ENCODE results near the gene DACH2. TPM values are rescaled to one million over a fixed set of nuclear protein-coding genes. Genes with fewer than 3 reads are reported as not detected.

The DACH2 gene
- polyA plus RNA-seq, 1 donor (not counting 4 experiments of a cell fraction or from before 2014, with no cell fraction given) = not detected

DNA sequence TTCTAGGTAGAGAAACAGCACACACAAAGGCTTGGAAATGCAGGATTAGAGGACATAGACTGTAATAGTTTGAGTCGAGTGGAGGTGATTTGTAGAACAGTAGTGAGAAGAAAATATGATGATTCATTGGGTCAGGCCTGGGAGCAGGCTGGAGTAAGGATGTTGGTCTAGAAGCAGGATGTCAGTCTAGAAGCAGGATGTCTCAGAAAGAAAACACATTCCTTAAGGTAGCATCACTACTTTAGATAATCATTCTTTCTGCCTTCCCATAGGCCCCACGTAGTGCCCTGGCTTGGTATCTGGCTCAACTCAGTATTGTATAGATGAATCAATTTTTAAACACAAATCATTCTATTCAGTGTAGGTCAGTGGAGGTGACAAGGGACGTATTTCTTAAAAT is 11.2 kb upstream of the DACH2 start:
- H3K9ac ChIP-seq (ENCODE audit: control insufficient read depth, extremely low read depth, insufficient read depth, low read length) = no peak overlapping the region
- DNase-seq (ENCODE audit: low read depth, low spot score) = no peak
- H3K79me2 ChIP-seq (ENCODE audit: control insufficient read depth, insufficient read depth, low read length) = no peaks in the 10 kb centered on the region
- TF ChIP-seq EZH2 (IDR thresholded peaks at IDR 0.05; ENCODE audit: low read length) = no peak
- no peak for FAIRE-seq
- no peak overlapping the region for H3K4me3 ChIP-seq (ENCODE audit: control insufficient read depth in 2 of 3, extremely low read depth in 1 of 3, insufficient read depth in 2 of 3, low read depth in 1 of 3, low read length in 3 of 3)
- H4K20me1 ChIP-seq (ENCODE audit: control insufficient read depth, extremely low read depth, insufficient read depth, low read length) = no peaks in the 10 kb centered on the region
- H2AFZ ChIP-seq (ENCODE audit: control insufficient read depth, low read length) = no peak overlapping the region
- H3K36me3 ChIP-seq (ENCODE audit: control insufficient read depth in 2 of 2, extremely low read depth in 1 of 2, insufficient read depth in 2 of 2, low read length in 2 of 2) = no peaks in the 10 kb centered on the region
- no peak overlapping the region for H3K4me2 ChIP-seq (ENCODE audit: control insufficient read depth, extremely low read depth, insufficient read depth, low read depth, low read length)
- no peaks in the 10 kb centered on the region for H3K9me1 ChIP-seq (ENCODE audit: control insufficient read depth, extremely low read depth, insufficient read depth, low read length)
- no peak overlapping the region for H3K27ac ChIP-seq (ENCODE audit: control insufficient read depth, insufficient read depth, low read length)
- dilution Hi-C loops (cut with MboI; ENCODE audit: extremely low pct_ligation_motif_present, low sequenced_read_pairs) = no loop called here
- no peaks in the 10 kb centered on the region for H3K4me1 ChIP-seq (ENCODE audit: control insufficient read depth, extremely low read depth, insufficient read depth, low read length)
- H3K27me3 ChIP-seq (ENCODE audit: control insufficient read depth, extremely low read depth, insufficient read depth, low read length) = no peaks in the 10 kb centered on the region
- no peaks in the 10 kb centered on the region for H3K9me3 ChIP-seq (ENCODE audit: control insufficient read depth, low read depth, low read length)

- H3K9me3 ChIP-seq (ENCODE audit: control insufficient read depth, low read depth, low read length) = no peaks in the 10 kb centered on the region
- TF ChIP-seq EZH2 (IDR thresholded peaks at IDR 0.05; ENCODE audit: low read length) = no peak
- no peaks in the 10 kb centered on the region for H3K4me1 ChIP-seq (ENCODE audit: control insufficient read depth, extremely low read depth, insufficient read depth, low read length)
- no peak overlapping the region for H3K27ac ChIP-seq (ENCODE audit: control insufficient read depth, insufficient read depth, low read length)
- no peak overlapping the region for H3K4me2 ChIP-seq (ENCODE audit: control insufficient read depth, extremely low read depth, insufficient read depth, low read depth, low read length)
- no peaks in the 10 kb centered on the region for H3K9me1 ChIP-seq (ENCODE audit: control insufficient read depth, extremely low read depth, insufficient read depth, low read length)
- dilution Hi-C loops (cut with MboI; ENCODE audit: extremely low pct_ligation_motif_present, low sequenced_read_pairs) = no loop called here
- no peaks in the 10 kb centered on the region for H3K27me3 ChIP-seq (ENCODE audit: control insufficient read depth, extremely low read depth, insufficient read depth, low read length)
- DNase-seq (ENCODE audit: low read depth, low spot score) (no peak), FAIRE-seq (no peak)
- H3K4me3 ChIP-seq (ENCODE audit: control insufficient read depth in 2 of 3, extremely low read depth in 1 of 3, insufficient read depth in 2 of 3, low read depth in 1 of 3, low read length in 3 of 3) = no peak overlapping the region
- H4K20me1 ChIP-seq (ENCODE audit: control insufficient read depth, extremely low read depth, insufficient read depth, low read length) = no peaks in the 10 kb centered on the region
- no peak overlapping the region for H3K9ac ChIP-seq (ENCODE audit: control insufficient read depth, extremely low read depth, insufficient read depth, low read length)
- H3K79me2 ChIP-seq (ENCODE audit: control insufficient read depth, insufficient read depth, low read length) = no peaks in the 10 kb centered on the region
- H2AFZ ChIP-seq (ENCODE audit: control insufficient read depth, low read length) = no peak overlapping the region
- H3K36me3 ChIP-seq (ENCODE audit: control insufficient read depth in 2 of 2, extremely low read depth in 1 of 2, insufficient read depth in 2 of 2, low read length in 2 of 2) = no peaks in the 10 kb centered on the region
Observed at GRCh38 chrX:86141786-86142185, 6.5 kb upstream of the DACH2 start.

DNA sequence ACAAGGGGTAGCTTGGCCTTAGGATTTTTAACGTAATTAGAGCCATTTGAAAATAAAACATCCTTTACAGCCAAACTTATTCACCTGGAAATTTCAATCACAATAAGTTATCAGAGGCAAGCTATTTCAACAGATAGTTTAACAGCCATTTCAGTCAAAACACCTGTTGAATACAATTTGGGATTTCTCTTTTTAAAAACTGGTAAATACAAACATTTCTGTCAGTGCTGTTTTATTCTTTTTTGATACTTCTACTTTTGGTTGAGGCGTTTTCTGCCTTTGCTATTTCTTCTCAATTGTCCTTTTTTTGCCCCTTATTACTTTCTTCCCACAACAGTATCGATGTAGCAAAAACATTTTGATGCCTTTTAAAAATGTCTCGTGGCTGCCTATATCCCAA is 2.1 kb upstream of the DACH2 start:
- dilution Hi-C loops (cut with MboI; ENCODE audit: extremely low pct_ligation_motif_present, low sequenced_read_pairs) = no loop called here
- FAIRE-seq (no peak), DNase-seq (ENCODE audit: low read depth, low spot score) (no peak)
- H2AFZ ChIP-seq (ENCODE audit: control insufficient read depth, low read length) = no peak overlapping the region
- TF ChIP-seq, protein P1, sequence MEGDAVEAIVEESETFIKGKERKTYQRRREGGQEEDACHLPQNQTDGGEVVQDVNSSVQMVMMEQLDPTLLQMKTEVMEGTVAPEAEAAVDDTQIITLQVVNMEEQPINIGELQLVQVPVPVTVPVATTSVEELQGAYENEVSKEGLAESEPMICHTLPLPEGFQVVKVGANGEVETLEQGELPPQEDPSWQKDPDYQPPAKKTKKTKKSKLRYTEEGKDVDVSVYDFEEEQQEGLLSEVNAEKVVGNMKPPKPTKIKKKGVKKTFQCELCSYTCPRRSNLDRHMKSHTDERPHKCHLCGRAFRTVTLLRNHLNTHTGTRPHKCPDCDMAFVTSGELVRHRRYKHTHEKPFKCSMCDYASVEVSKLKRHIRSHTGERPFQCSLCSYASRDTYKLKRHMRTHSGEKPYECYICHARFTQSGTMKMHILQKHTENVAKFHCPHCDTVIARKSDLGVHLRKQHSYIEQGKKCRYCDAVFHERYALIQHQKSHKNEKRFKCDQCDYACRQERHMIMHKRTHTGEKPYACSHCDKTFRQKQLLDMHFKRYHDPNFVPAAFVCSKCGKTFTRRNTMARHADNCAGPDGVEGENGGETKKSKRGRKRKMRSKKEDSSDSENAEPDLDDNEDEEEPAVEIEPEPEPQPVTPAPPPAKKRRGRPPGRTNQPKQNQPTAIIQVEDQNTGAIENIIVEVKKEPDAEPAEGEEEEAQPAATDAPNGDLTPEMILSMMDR (optimal IDR thresholded peaks at IDR 0.05 in 1 of 3, IDR thresholded peaks at IDR 0.05 in 1 of 3, conservative IDR thresholded peaks at IDR 0.05 in 1 of 3; ENCODE audit: extremely low read depth in 1 of 3, insufficient read depth in 2 of 3, low read length in 3 of 3) = no peak
- no peak for TF ChIP-seq EZH2 (IDR thresholded peaks at IDR 0.05; ENCODE audit: low read length)
- no peak overlapping the region for H3K9ac ChIP-seq (ENCODE audit: control insufficient read depth, extremely low read depth, insufficient read depth, low read length)
- H3K4me1 ChIP-seq (ENCODE audit: control insufficient read depth, extremely low read depth, insufficient read depth, low read length) = no peaks in the 10 kb centered on the region
- H3K27me3 ChIP-seq (ENCODE audit: control insufficient read depth, extremely low read depth, insufficient read depth, low read length) = peaks cover 14% of the 10 kb centered on the region
- no peaks in the 10 kb centered on the region for H3K79me2 ChIP-seq (ENCODE audit: control insufficient read depth, insufficient read depth, low read length)
- H4K20me1 ChIP-seq (ENCODE audit: control insufficient read depth, extremely low read depth, insufficient read depth, low read length) = no peaks in the 10 kb centered on the region
- H3K36me3 ChIP-seq (ENCODE audit: control insufficient read depth in 2 of 2, extremely low read depth in 1 of 2, insufficient read depth in 2 of 2, low read length in 2 of 2) = no peaks in the 10 kb centered on the region
- H3K4me2 ChIP-seq (ENCODE audit: control insufficient read depth, extremely low read depth, insufficient read depth, low read depth, low read length) = no peak overlapping the region
- H3K4me3 ChIP-seq (ENCODE audit: control insufficient read depth in 2 of 3, extremely low read depth in 1 of 3, insufficient read depth in 2 of 3, low read depth in 1 of 3, low read length in 3 of 3) = no peak overlapping the region
- H3K27ac ChIP-seq (ENCODE audit: control insufficient read depth, insufficient read depth, low read length) = no peak overlapping the region
- H3K9me3 ChIP-seq (ENCODE audit: control insufficient read depth, low read depth, low read length) = no peaks in the 10 kb centered on the region
- no peaks in the 10 kb centered on the region for H3K9me1 ChIP-seq (ENCODE audit: control insufficient read depth, extremely low read depth, insufficient read depth, low read length)
